Neural cell (in vitro differentiated cells): Measurements from ENCODE around the gene CACNA1C. TPM values are rescaled to one million over a fixed set of nuclear protein-coding genes. Genes with fewer than 3 reads are reported as not detected.

Source experiments
- H2AFZ ChIP-seq: fragments of 200-600, 300-800 bp; sonication (generic), shearing (Covaris generic); 2 replicates; pipeline ENCODE4 v1.6.0; 2014; ENCODE audit warnings: low read depth, mild to moderate bottlenecking, antibody characterized with exemption, low read length, moderate library complexity
- H3F3A ChIP-seq: fragments of 200-600 bp; shearing (Covaris generic); 2 replicates; pipeline ENCODE4 v1.6.1; 2016; ENCODE audit warnings: mild to moderate bottlenecking, moderate library complexity, mixed read lengths, antibody characterized with exemption, low read length; ENCODE audit not compliant: insufficient read depth, poor library complexity, severe bottlenecking
- H3K27ac ChIP-seq: fragments of 200-600, 300-800 bp; sonication (generic), shearing (Covaris generic); 2 replicates; pipeline ENCODE4 v1.5.1; 2014; ENCODE audit warnings: mild to moderate bottlenecking, low read length, moderate library complexity
- H3K27me3 ChIP-seq: fragments of 300-800, 200-600 bp; sonication (generic), shearing (Covaris generic); 2 replicates; pipeline ENCODE4 v1.6.0; 2014; ENCODE audit warnings: mild to moderate bottlenecking, low read depth, low read length, moderate library complexity; ENCODE audit not compliant: insufficient read depth
- H3K36me3 ChIP-seq: fragments of 300-800, 200-600 bp; sonication (generic), shearing (Covaris generic); 2 replicates; pipeline ENCODE4 v1.5.1; 2014; ENCODE audit warnings: mild to moderate bottlenecking, antibody characterized with exemption, low read length, moderate library complexity; ENCODE audit not compliant: insufficient read depth
- H3K4me2 ChIP-seq: fragments of 300-800, 200-600 bp; sonication (generic), shearing (Covaris generic); 2 replicates; pipeline ENCODE4 v1.6.0; 2014; ENCODE audit warnings: mild to moderate bottlenecking, low read length
- H3K4me3 ChIP-seq: fragments of 300-800, 200-600 bp; sonication (generic), shearing (Covaris generic); 2 replicates; pipeline ENCODE4 v1.5.1; 2014; ENCODE audit warnings: mild to moderate bottlenecking, low read length, moderate library complexity
- H3K79me2 ChIP-seq: fragments of 200-600 bp; shearing (Covaris generic); replicated peaks from 2 replicates; pipeline ENCODE4 v1.6.0; 2014; ENCODE audit warnings: mild to moderate bottlenecking, low read length, moderate library complexity; ENCODE audit not compliant: insufficient read depth
- H3K9ac ChIP-seq: fragments of 300-800, 200-600 bp; sonication (generic), shearing (Covaris generic); 2 replicates; pipeline ENCODE4 v1.6.1; 2016; ENCODE audit warnings: mild to moderate bottlenecking, low read length, mixed read lengths
- H3K9me2 ChIP-seq: fragments of 200-600 bp; shearing (Covaris generic); 2 replicates; pipeline ENCODE4 v1.6.1; 2016; ENCODE audit warnings: mild to moderate bottlenecking, low read length, mixed read lengths; ENCODE audit not compliant: insufficient read depth
- H3K9me3 ChIP-seq: fragments of 200-600, 300-800 bp; sonication (generic), shearing (Covaris generic); 2 replicates; pipeline ENCODE4 v1.6.1; 2016; ENCODE audit warnings: mild to moderate bottlenecking, mixed run types, low read length, moderate library complexity, mixed read lengths
- H4K20me1 ChIP-seq: fragments of 200-600 bp; shearing (Covaris generic); 2 replicates; pipeline ENCODE4 v1.6.1; 2016; ENCODE audit warnings: mild to moderate bottlenecking, mixed run types; ENCODE audit not compliant: insufficient read depth
- CTCF ChIP-seq: fragments of 450-650 bp; IDR thresholded peaks from 2 replicates; pipeline ENCODE4 v1.5.1; 2014; ENCODE audit warnings: antibody characterized with exemption, mild to moderate bottlenecking, moderate library complexity; ENCODE audit not compliant: poor library complexity, severe bottlenecking
- EP300 ChIP-seq: fragments of 450-650 bp; conservative IDR thresholded peaks from 2 replicates; pipeline ENCODE4 v1.6.1; 2014; ENCODE audit warnings: antibody characterized with exemption, mild to moderate bottlenecking, moderate library complexity; ENCODE audit not compliant: poor library complexity, severe bottlenecking
- EZH2 ChIP-seq: fragments of 200-600, 300-800 bp; shearing (Covaris generic), sonication (generic); IDR thresholded peaks from 2 replicates; pipeline ENCODE4 v1.6.1; 2014; ENCODE audit warnings: antibody characterized with exemption, low read length, borderline replicate concordance, mild to moderate bottlenecking; ENCODE audit not compliant: insufficient read depth, poor library complexity, severe bottlenecking
- MXI1 ChIP-seq: fragments of 450-650 bp; conservative IDR thresholded peaks from 2 replicates; pipeline ENCODE4 v1.6.1; 2014; ENCODE audit warnings: antibody characterized with exemption, mild to moderate bottlenecking; ENCODE audit not compliant: poor library complexity, severe bottlenecking
- POLR2AphosphoS5 ChIP-seq: IDR thresholded peaks from 2 replicates; pipeline ENCODE4 v1.6.1; 2012
- RAD21 ChIP-seq: fragments of 450-650 bp; conservative IDR thresholded peaks from 2 replicates; pipeline ENCODE4 v1.6.1; 2014; ENCODE audit warnings: antibody characterized with exemption, mild to moderate bottlenecking, moderate library complexity
- SMC3 ChIP-seq: fragments of 450-650 bp; conservative IDR thresholded peaks from 2 replicates; pipeline ENCODE4 v1.6.1; 2014; ENCODE audit warnings: antibody characterized with exemption, mild to moderate bottlenecking, moderate library complexity; ENCODE audit not compliant: poor library complexity
- TAF1 ChIP-seq: IDR thresholded peaks from 2 replicates; pipeline ENCODE4 v1.6.1; 2012; ENCODE audit warnings: low read depth
- polyA plus RNA-seq: library from polyadenylated mRNA; depleted of rRNA; stranded (reverse); fragments of >200 nt; gene quantifications from 2 replicates; pipeline ENCODE4 v1.2.3, GENCODE V29; 2014
- TF ChIP-seq, protein P1 (sequence below): IDR thresholded peaks from 2 replicates; pipeline ENCODE4 v1.6.1; 2012; ENCODE audit warnings: borderline replicate concordance

CACNA1C gene
- polyA plus RNA-seq, 1 donor from 2014 or later, result 9.7 TPM

DNA sequence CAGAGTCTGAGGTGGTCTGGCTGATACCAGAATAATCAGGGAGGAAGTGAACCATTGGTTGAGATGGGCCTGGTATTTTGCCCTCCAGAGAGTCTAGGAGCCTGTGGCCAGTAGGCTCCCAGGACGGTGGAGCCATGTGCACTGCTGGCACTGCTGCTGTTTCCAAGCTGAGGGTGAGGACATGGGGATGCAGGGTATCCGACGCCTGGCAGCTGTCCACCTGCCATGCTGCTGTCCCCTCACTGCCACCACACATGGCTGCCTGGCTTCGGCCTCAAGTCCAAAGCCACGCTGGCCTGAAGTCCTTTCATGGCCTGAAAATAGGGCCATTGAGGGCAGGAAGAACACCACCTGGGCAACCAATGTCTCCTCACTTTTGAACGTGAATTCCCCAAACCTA, 8.6 kb downstream of the CACNA1C start (continued):
- TF ChIP-seq MXI1 (no peak), SMC3 (no peak)

DNA sequence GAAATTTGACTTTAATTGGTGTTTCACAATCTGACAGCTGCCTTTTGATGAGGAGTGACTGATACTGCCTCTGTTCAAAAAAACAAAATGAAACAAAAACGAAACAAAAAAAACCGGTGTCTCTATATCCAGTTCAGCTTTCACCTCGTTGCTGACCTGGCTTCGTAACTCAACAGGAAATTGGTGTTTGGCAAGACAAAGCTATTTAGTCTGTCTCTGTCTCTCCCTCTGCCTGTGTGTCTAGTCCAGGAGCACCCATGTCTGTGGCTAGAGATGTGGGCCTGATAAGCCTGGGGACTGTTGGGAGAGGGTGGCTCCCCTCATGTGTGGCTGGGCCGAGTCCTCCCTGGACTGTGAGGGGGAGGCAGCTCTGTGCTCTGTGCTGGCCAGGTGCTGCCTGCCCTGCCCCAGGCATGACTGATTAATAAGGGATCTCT, 11.3 kb downstream of the CACNA1C start:
- H3K9me3 ChIP-seq, result peaks cover 8% of the 10 kb centered on the region
- H3K36me3 ChIP-seq, result no peaks in the 10 kb centered on the region
- no peak overlapping the region for H3K27ac ChIP-seq
- H4K20me1 ChIP-seq, result no peaks in the 10 kb centered on the region
- no peaks in the 10 kb centered on the region for H3K9me2 ChIP-seq
- H3K4me3 ChIP-seq, result no peak overlapping the region
- no peak overlapping the region for H3K4me2 ChIP-seq
- no peak for TF ChIP-seq EP300
- TF ChIP-seq EZH2, result no peak
- no peak for TF ChIP-seq RAD21
- TF ChIP-seq SMC3, result no peak
- no peak for TF ChIP-seq TAF1
- TF ChIP-seq, protein P1, sequence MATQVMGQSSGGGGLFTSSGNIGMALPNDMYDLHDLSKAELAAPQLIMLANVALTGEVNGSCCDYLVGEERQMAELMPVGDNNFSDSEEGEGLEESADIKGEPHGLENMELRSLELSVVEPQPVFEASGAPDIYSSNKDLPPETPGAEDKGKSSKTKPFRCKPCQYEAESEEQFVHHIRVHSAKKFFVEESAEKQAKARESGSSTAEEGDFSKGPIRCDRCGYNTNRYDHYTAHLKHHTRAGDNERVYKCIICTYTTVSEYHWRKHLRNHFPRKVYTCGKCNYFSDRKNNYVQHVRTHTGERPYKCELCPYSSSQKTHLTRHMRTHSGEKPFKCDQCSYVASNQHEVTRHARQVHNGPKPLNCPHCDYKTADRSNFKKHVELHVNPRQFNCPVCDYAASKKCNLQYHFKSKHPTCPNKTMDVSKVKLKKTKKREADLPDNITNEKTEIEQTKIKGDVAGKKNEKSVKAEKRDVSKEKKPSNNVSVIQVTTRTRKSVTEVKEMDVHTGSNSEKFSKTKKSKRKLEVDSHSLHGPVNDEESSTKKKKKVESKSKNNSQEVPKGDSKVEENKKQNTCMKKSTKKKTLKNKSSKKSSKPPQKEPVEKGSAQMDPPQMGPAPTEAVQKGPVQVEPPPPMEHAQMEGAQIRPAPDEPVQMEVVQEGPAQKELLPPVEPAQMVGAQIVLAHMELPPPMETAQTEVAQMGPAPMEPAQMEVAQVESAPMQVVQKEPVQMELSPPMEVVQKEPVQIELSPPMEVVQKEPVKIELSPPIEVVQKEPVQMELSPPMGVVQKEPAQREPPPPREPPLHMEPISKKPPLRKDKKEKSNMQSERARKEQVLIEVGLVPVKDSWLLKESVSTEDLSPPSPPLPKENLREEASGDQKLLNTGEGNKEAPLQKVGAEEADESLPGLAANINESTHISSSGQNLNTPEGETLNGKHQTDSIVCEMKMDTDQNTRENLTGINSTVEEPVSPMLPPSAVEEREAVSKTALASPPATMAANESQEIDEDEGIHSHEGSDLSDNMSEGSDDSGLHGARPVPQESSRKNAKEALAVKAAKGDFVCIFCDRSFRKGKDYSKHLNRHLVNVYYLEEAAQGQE, result no peak
- no peak for TF ChIP-seq MXI1
- TF ChIP-seq CTCF, result no peak
- TF ChIP-seq POLR2AphosphoS5, result no peak
- H3F3A ChIP-seq, result no peaks in the 10 kb centered on the region
- H3K79me2 ChIP-seq, result peaks cover 4% of the 10 kb centered on the region
- H3K9ac ChIP-seq, result no peak overlapping the region
- H2AFZ ChIP-seq, result no peak overlapping the region
- H3K27me3 ChIP-seq, result no peaks in the 10 kb centered on the region

DNA sequence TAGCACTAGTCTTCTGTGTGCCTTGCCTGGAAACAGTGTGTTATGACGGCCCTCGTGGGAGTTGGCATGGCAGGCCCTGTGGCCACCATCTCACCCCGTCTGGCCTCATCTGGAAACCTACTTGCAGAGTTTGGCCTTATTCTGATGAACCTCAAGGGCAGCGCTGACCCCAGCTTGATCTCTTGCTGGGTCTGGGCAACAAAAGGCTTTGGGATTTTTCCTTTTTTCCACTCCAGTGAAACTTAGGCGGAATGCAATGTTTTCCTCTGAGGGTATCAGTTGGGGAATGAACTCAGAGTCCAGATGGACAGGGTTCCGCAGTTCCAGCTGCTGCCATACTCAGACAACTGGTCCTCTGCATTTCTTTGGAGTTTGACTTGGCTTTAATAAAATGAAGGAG, 15.9 kb downstream of the CACNA1C start:
- Histone ChIP-seq H3K9ac (no peak overlapping the region), H3K27ac (no peak overlapping the region), H4K20me1 (no peaks in the 10 kb centered on the region), H3K27me3 (no peaks in the 10 kb centered on the region), H3K79me2 (peaks cover 4% of the 10 kb centered on the region), H3F3A (no peaks in the 10 kb centered on the region), H3K9me3 (peaks cover 5% of the 10 kb centered on the region), H3K4me3 (no peak overlapping the region), H3K36me3 (no peaks in the 10 kb centered on the region), H3K4me2 (no peak overlapping the region), H2AFZ (no peak overlapping the region), H3K9me2 (no peaks in the 10 kb centered on the region)
- TF ChIP-seq RAD21 (no peak), SMC3 (no peak), POLR2AphosphoS5 (no peak), TAF1 (no peak), CTCF (no peak), MXI1 (no peak), EP300 (no peak), EZH2 (no peak)
- TF ChIP-seq, protein P1, result no peak
